Common myeloid progenitor, CD34-positive (primary cell): ENCODE measurements around the gene WDFY4.

ENCODE experiments used
- CTCF ChIA-PET: fragments of 350-600 bp; sonication (Branson Sonifier 250); formaldehyde crosslinking; loops from one replicate; lab custom pipeline; 2021; ENCODE audit warnings: antibody characterized with exemption; lab: Charles Lee
- POLR2A ChIA-PET: fragments of 350-600 bp; sonication (Branson Sonifier 250); formaldehyde crosslinking; loops from one replicate; lab custom pipeline; 2021; ENCODE audit warnings: antibody characterized with exemption; lab: Charles Lee
- DNase-seq, 3 donors: peaks; one replicate each; pipeline versions ENCODE4 v3.0.0 to v3.0.0-alpha.2; 2013
- H3K27ac ChIP-seq, 2 experiments: 1 replicate in 1 of 2; 2 replicates in 1 of 2; pipeline ENCODE4 v1.7.0; 2013; ENCODE audit warnings: inconsistent platforms in 2 of 2, low read length in 2 of 2, mild to moderate bottlenecking in 2 of 2, low read depth in 1 of 2, moderate library complexity in 1 of 2; ENCODE audit not compliant: severe bottlenecking in 2 of 2, insufficient read depth in 1 of 2, poor library complexity in 1 of 2
- H3K27me3 ChIP-seq, 5 experiments: replicated peaks in 2 of 5; 1 replicate in 3 of 5; 2 replicates in 2 of 5; pipeline versions ENCODE4 v1.6.1 to v1.7.0; 2013; ENCODE audit warnings: low read length in 4 of 5, mild to moderate bottlenecking in 2 of 5, moderate library complexity in 2 of 5, inconsistent platforms in 1 of 5; ENCODE audit not compliant: insufficient read depth in 5 of 5, control insufficient read depth in 4 of 5
- H3K36me3 ChIP-seq, 4 experiments: 1 replicate in 2 of 4; 2 replicates in 2 of 4; pipeline versions ENCODE4 v1.6.1 to v1.7.0; 2013; ENCODE audit warnings: low read length in 3 of 4, control low read depth in 1 of 4, mild to moderate bottlenecking in 1 of 4; ENCODE audit not compliant: control insufficient read depth in 4 of 4, insufficient read depth in 4 of 4
- H3K4me1 ChIP-seq, 4 experiments: 1 replicate in 3 of 4; 2 replicates in 1 of 4; pipeline versions ENCODE4 v1.6.1 to v1.7.1; 2013; ENCODE audit warnings: low read length in 3 of 4, mild to moderate bottlenecking in 3 of 4, control low read depth in 1 of 4, inconsistent platforms in 1 of 4, moderate library complexity in 1 of 4; ENCODE audit not compliant: control insufficient read depth in 4 of 4, insufficient read depth in 4 of 4; ENCODE audit errors: control extremely low read depth in 1 of 4
- H3K4me3 ChIP-seq, 7 experiments: 1 replicate in 4 of 7; 2 replicates in 3 of 7; pipeline versions ENCODE4 v1.5.1 to v1.7.0; 2013; ENCODE audit warnings: mild to moderate bottlenecking in 7 of 7, low read length in 6 of 7, moderate library complexity in 6 of 7, inconsistent platforms in 2 of 7, low read depth in 2 of 7, control low read depth in 1 of 7; ENCODE audit not compliant: insufficient read depth in 4 of 7, control insufficient read depth in 1 of 7; ENCODE audit errors: extremely low read depth in 1 of 7
- H3K9me3 ChIP-seq, 5 experiments: 1 replicate in 4 of 5; 2 replicates in 1 of 5; pipeline versions ENCODE4 v1.6.1 to v1.7.1; 2013; ENCODE audit warnings: low read length in 4 of 5, mild to moderate bottlenecking in 2 of 5, inconsistent platforms in 1 of 5, low read depth in 1 of 5, moderate library complexity in 1 of 5; ENCODE audit not compliant: control insufficient read depth in 4 of 5, insufficient read depth in 2 of 5; ENCODE audit errors: control extremely low read depth in 1 of 5
- WGBS: methylation state at CpG from one replicate; pipeline ENCODE4 v1.1.5; 2013; ENCODE audit not compliant: insufficient coverage; 5-methylcytosine and 5-hydroxymethylcytosine counted together

WDFY4 gene

GRCh38 chr10:49008091-49008490, 323.4 kb downstream of the WDFY4 start:
- no peaks in the 10 kb centered on the region for H3K4me1 ChIP-seq
- no peak overlapping the region for H3K4me3 ChIP-seq
- no CpG with 5 or more reads among the region's 1 CpG for WGBS
- no peaks in the 10 kb centered on the region for H3K36me3 ChIP-seq
- DNase-seq: no peak
- no peaks in the 10 kb centered on the region for H3K27me3 ChIP-seq
- ChIA-PET CTCF (interaction anchor here (1.1 kb wide), 1 partner anchor 29 kb away, joined by 3 read pairs; no protein-coding TSS in a partner anchor), POLR2A (no interaction called here)
- no peak overlapping the region for H3K27ac ChIP-seq
- H3K9me3 ChIP-seq: no peaks in the 10 kb centered on the region

GRCh38 chr10:49008505-49009198, 324.0 kb downstream of the WDFY4 start:
- Histone ChIP-seq H3K27me3 (no peaks in the 10 kb centered on the region), H3K4me3 (no peak overlapping the region), H3K4me1 (no peaks in the 10 kb centered on the region), H3K9me3 (no peaks in the 10 kb centered on the region), H3K36me3 (no peaks in the 10 kb centered on the region), H3K27ac (no peak overlapping the region)
- no peak for DNase-seq
- POLR2A ChIA-PET: no interaction called here
- CTCF ChIA-PET: interaction anchor here (1.1 kb wide), 1 partner anchor 29 kb away, joined by 3 read pairs; no protein-coding TSS in a partner anchor
- 94% methylated on average over 11 of the region's 13 CpGs for whole genome bisulfite sequencing

- H3K36me3 ChIP-seq: no peaks in the 10 kb centered on the region
- POLR2A ChIA-PET: no interaction called here
- CTCF ChIA-PET: interaction anchor here (1.1 kb wide), 1 partner anchor 28 kb away, joined by 3 read pairs; no protein-coding TSS in a partner anchor
- 89% methylated on average over 7 of the region's 8 CpGs for WGBS
- H3K4me3 ChIP-seq: no peak overlapping the region
- H3K27ac ChIP-seq: no peak overlapping the region
- no peaks in the 10 kb centered on the region for H3K4me1 ChIP-seq
- no peak for DNase-seq
- no peaks in the 10 kb centered on the region for H3K27me3 ChIP-seq
- no peaks in the 10 kb centered on the region for H3K9me3 ChIP-seq
These were observed 324.7 kb downstream of the WDFY4 start for GRCh38 chr10:49009199-49009979.

GRCh38 chr10:49010295-49010694, 325.6 kb downstream of the WDFY4 start:
- Histone ChIP-seq H3K36me3 (no peaks in the 10 kb centered on the region), H3K27me3 (no peaks in the 10 kb centered on the region), H3K27ac (no peak overlapping the region), H3K4me3 (no peak overlapping the region), H3K4me1 (no peaks in the 10 kb centered on the region), H3K9me3 (no peaks in the 10 kb centered on the region)
- no peak for DNase-seq
- CTCF ChIA-PET: interaction anchor here (1.1 kb wide), 1 partner anchor 13 kb away, joined by 3 read pairs; no protein-coding TSS in a partner anchor
- POLR2A ChIA-PET: no interaction called here
- WGBS: 89% methylated on average over 3 of the region's 4 CpGs

- WGBS: 50% methylated on average over 4 of the region's 4 CpGs
- H3K4me1 ChIP-seq: no peaks in the 10 kb centered on the region
- H3K36me3 ChIP-seq: no peaks in the 10 kb centered on the region
- POLR2A ChIA-PET: no interaction called here
- DNase-seq: no peak
- no peak overlapping the region for H3K27ac ChIP-seq
- no peaks in the 10 kb centered on the region for H3K9me3 ChIP-seq
- no peaks in the 10 kb centered on the region for H3K27me3 ChIP-seq
- no peak overlapping the region for H3K4me3 ChIP-seq
- CTCF ChIA-PET: interaction anchor here (1.1 to 2.1 kb wide), 2 partner anchors 14 to 154 kb away, joined by 3 to 4 read pairs; no protein-coding TSS in a partner anchor
These were observed 326.2 kb downstream of the WDFY4 start for GRCh38 chr10:49010865-49011264.

- Histone ChIP-seq H3K36me3 (no peaks in the 10 kb centered on the region), H3K27ac (no peak overlapping the region), H3K9me3 (no peaks in the 10 kb centered on the region), H3K27me3 (no peaks in the 10 kb centered on the region), H3K4me1 (no peaks in the 10 kb centered on the region), H3K4me3 (no peak overlapping the region)
- CTCF ChIA-PET: interaction anchor here (2.1 kb wide), 1 partner anchor 153 kb away, joined by 4 read pairs; no protein-coding TSS in a partner anchor
- DNase-seq: no peak
- POLR2A ChIA-PET: no interaction called here
- WGBS: 100% methylated on average over 11 of the region's 11 CpGs
These were observed 327.1 kb downstream of the WDFY4 start for GRCh38 chr10:49011756-49012155.

GRCh38 chr10:49012603-49013002, 327.9 kb downstream of the WDFY4 start:
- no peak for DNase-seq
- POLR2A ChIA-PET: no interaction called here
- no peak overlapping the region for H3K4me3 ChIP-seq
- no peaks in the 10 kb centered on the region for H3K36me3 ChIP-seq
- H3K27ac ChIP-seq: no peak overlapping the region
- no peaks in the 10 kb centered on the region for H3K4me1 ChIP-seq
- H3K9me3 ChIP-seq: no peaks in the 10 kb centered on the region
- 93% methylated on average over 4 of the region's 4 CpGs for WGBS
- H3K27me3 ChIP-seq: no peaks in the 10 kb centered on the region
- CTCF ChIA-PET: interaction anchor here (2.1 kb wide), 1 partner anchor 152 kb away, joined by 4 read pairs; no protein-coding TSS in a partner anchor
